22Rv1 (cell line): ENCODE measurements around the gene DOHH.

Experiments used
- ZFX ChIP-seq: fragments of 450-650 bp; IDR thresholded peaks from 2 replicates; pipeline ENCODE4 v1.6.1; 2017; ENCODE audit warnings: antibody characterized with exemption, borderline replicate concordance
- TF ChIP-seq, protein P1 (sequence below): fragments of 450-650 bp; IDR thresholded peaks from 2 replicates; pipeline ENCODE4 v1.5.1; 2017; ENCODE audit warnings: mild to moderate bottlenecking

GRCh38 chr19:3528080-3528479 is 27.6 kb upstream of the DOHH start:
- TF ChIP-seq, protein P1, sequence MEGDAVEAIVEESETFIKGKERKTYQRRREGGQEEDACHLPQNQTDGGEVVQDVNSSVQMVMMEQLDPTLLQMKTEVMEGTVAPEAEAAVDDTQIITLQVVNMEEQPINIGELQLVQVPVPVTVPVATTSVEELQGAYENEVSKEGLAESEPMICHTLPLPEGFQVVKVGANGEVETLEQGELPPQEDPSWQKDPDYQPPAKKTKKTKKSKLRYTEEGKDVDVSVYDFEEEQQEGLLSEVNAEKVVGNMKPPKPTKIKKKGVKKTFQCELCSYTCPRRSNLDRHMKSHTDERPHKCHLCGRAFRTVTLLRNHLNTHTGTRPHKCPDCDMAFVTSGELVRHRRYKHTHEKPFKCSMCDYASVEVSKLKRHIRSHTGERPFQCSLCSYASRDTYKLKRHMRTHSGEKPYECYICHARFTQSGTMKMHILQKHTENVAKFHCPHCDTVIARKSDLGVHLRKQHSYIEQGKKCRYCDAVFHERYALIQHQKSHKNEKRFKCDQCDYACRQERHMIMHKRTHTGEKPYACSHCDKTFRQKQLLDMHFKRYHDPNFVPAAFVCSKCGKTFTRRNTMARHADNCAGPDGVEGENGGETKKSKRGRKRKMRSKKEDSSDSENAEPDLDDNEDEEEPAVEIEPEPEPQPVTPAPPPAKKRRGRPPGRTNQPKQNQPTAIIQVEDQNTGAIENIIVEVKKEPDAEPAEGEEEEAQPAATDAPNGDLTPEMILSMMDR = no peak
- no peak for TF ChIP-seq ZFX
